Natural killer cell (primary cell): Measurements from ENCODE around the gene SRPX. TPM values are rescaled to one million over a fixed set of nuclear protein-coding genes. Genes with fewer than 3 reads are reported as not detected.

Experiments used
- ATAC-seq, 3 donors: fragments of 150-1000 bp in 2 of 3; fragments of 200-7000 bp in 1 of 3; cut with Tn5 transposase; 1 replicate in 1 of 3; 2 replicates in 2 of 3; pipeline ENCODE4 v1.10.0; 2021; ENCODE audit warnings: mild to moderate bottlenecking in 2 of 3, moderate library complexity in 2 of 3
- DNase-seq, 2 donors: peaks; one replicate each; pipeline versions ENCODE4 v3.0.0 to v3.0.0-alpha.2; 2013 to 2021; ENCODE audit warnings: mixed read lengths in 1 of 2
- H3K27ac ChIP-seq: one replicate; pipeline ENCODE4 v1.5.1; 2013; ENCODE audit warnings: mild to moderate bottlenecking, low read length
- H3K27me3 ChIP-seq: one replicate; pipeline ENCODE4 v1.6.1; 2013; ENCODE audit warnings: low read length; ENCODE audit not compliant: control insufficient read depth, insufficient read depth
- H3K36me3 ChIP-seq: one replicate; pipeline ENCODE4 v1.6.1; 2013; ENCODE audit warnings: low read length; ENCODE audit not compliant: control insufficient read depth, insufficient read depth
- H3K4me1 ChIP-seq: one replicate; pipeline ENCODE4 v1.6.1; 2013; ENCODE audit warnings: low read length; ENCODE audit not compliant: control insufficient read depth, insufficient read depth
- H3K4me3 ChIP-seq: one replicate; pipeline ENCODE4 v1.5.1; 2013; ENCODE audit warnings: low read length
- H3K9me3 ChIP-seq: one replicate; pipeline ENCODE4 v1.6.1; 2013; ENCODE audit warnings: low read length; ENCODE audit not compliant: control insufficient read depth, insufficient read depth
- H3K27ac Mint-ChIP-seq, 2 donors: one replicate each; pipeline ENCODE4 v1.8.0; 2022; ENCODE audit warnings: mild to moderate bottlenecking in 2 of 2, mixed read lengths in 2 of 2, moderate library complexity in 1 of 2
- H3K27me3 Mint-ChIP-seq, 2 donors: one replicate each; pipeline ENCODE4 v1.8.0; 2022; ENCODE audit warnings: low read depth in 2 of 2, mixed read lengths in 2 of 2
- H3K36me3 Mint-ChIP-seq: one replicate; pipeline ENCODE4 v1.8.0; 2022; ENCODE audit warnings: mixed read lengths
- H3K4me1 Mint-ChIP-seq, 2 donors: one replicate each; pipeline ENCODE4 v1.8.0; 2022; ENCODE audit warnings: mixed read lengths in 2 of 2
- H3K4me3 Mint-ChIP-seq: one replicate; pipeline ENCODE4 v1.8.0; 2022; ENCODE audit warnings: mild to moderate bottlenecking, moderate library complexity, mixed read lengths
- H3K9me3 Mint-ChIP-seq, 2 donors: one replicate each; pipeline ENCODE4 v1.8.0; 2022; ENCODE audit warnings: mixed read lengths in 2 of 2
- WGBS: methylation state at CpG from one replicate; pipeline ENCODE4 v1.1.7; 2013; ENCODE audit warnings: missing lambda C conversion rate; ENCODE audit not compliant: insufficient coverage; 5-methylcytosine and 5-hydroxymethylcytosine counted together
- intact Hi-C: fragments of 100-400 bp; cut with micrococcal nuclease; formaldehyde crosslinking; loops from one replicate; pipeline ENCODE4 v1.14.2; 2022
- total RNA-seq, 4 donors: library from RNA; stranded (reverse); fragments of 120-200 nt in 1 of 4; gene quantifications; one replicate each; pipeline versions ENCODE4 v1.2.3 to v1.2.4, GENCODE V29; 2013 to 2022
- TF ChIP-seq, protein P1 (sequence below): fragments of 200-600 bp; IDR thresholded peaks from one replicate; pipeline ENCODE4 v1.8.0; 2022; ENCODE audit warnings: antibody characterized with exemption

SRPX gene
- total RNA-seq, 3 donors from 2014 or later (not counting 1 experiment from before 2014, with no cell fraction given): 0.20 TPM; not detected in 2

DNA sequence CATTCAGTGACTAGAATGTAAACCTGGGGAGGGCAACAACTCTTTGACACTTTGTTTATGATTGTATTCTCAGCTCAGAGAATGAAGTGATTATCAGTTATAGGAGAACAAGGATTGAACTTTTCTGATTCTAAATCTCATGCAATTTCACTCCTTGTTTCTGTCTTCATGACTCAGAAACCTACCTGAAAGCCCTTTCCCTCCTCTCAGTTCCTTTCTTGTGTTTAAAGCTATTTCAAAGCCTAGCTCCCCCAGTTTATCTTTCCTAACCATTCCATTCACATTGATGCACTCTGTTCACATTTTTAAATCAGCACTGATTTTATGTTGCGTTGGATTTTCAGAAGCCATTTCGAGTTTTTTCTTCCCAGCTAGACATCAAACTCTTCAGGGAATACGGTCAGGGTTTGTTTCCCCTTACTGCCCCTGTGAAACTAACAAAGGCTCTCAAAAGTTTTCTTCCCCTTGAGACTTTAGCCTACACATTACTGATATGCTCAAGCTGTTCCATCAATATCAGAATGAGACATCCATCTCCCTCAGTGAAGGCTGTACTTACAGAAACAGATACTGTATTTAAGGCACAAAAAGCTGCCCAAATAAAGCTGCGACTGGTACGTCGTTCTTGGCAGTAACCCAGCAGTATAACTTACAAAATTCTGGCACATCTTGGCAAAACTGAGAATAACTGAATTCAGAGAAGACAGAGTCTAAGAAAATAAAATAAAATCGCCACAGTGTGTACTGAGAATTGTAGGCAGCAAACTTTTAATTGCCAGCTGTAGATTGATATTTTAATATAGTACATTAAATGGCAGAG, 31.0 kb downstream of the SRPX start:
- Histone ChIP-seq H3K4me3 (no peak overlapping the region), H3K4me1 (no peaks in the 10 kb centered on the region), H3K27ac (no peak overlapping the region), H3K9me3 (no peaks in the 10 kb centered on the region), H3K27me3 (no peaks in the 10 kb centered on the region), H3K36me3 (no peaks in the 10 kb centered on the region)
- TF ChIP-seq, protein P1, sequence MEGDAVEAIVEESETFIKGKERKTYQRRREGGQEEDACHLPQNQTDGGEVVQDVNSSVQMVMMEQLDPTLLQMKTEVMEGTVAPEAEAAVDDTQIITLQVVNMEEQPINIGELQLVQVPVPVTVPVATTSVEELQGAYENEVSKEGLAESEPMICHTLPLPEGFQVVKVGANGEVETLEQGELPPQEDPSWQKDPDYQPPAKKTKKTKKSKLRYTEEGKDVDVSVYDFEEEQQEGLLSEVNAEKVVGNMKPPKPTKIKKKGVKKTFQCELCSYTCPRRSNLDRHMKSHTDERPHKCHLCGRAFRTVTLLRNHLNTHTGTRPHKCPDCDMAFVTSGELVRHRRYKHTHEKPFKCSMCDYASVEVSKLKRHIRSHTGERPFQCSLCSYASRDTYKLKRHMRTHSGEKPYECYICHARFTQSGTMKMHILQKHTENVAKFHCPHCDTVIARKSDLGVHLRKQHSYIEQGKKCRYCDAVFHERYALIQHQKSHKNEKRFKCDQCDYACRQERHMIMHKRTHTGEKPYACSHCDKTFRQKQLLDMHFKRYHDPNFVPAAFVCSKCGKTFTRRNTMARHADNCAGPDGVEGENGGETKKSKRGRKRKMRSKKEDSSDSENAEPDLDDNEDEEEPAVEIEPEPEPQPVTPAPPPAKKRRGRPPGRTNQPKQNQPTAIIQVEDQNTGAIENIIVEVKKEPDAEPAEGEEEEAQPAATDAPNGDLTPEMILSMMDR: no peak
- no peaks in the 10 kb centered on the region for H3K4me1 Mint-ChIP-seq
- peaks cover 6 to 36% of the 10 kb centered on the region in 2 donors for H3K27me3 Mint-ChIP-seq
- DNase-seq: no peak
- H3K27ac Mint-ChIP-seq: no peak overlapping the region
- H3K9me3 Mint-ChIP-seq: no peaks in the 10 kb centered on the region
- intact Hi-C loops: no loop called here
- ATAC-seq: no peak
- no peak overlapping the region for H3K4me3 Mint-ChIP-seq
- H3K36me3 Mint-ChIP-seq: no peaks in the 10 kb centered on the region
- WGBS: 84% methylated on average over 6 of the region's 7 CpGs

DNA sequence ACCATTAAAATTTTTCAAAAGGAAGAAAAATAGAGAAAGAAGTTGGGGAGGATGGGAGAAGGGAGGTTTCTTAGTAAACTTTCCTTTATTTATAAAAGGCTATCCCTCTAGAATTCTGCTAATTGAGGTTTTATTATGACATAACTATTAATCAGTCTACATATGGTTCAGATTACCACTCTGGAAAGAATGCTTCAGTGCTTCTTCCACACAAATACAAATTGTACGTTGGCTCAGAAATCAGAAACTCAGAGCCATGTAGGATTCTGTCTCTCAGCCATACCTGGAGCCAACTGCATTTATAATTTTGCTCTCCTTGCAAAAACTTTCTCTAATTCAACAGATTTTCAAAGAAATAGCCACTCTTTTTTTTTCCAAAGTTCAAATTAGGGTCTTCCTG, 37.1 kb downstream of the SRPX start:
- no peaks in the 10 kb centered on the region for H3K36me3 ChIP-seq
- H3K27ac Mint-ChIP-seq: no peak overlapping the region
- 100% methylated on average over 1 of the region's 1 CpG for WGBS
- no peak for ATAC-seq
- H3K27me3 ChIP-seq: no peaks in the 10 kb centered on the region
- H3K36me3 Mint-ChIP-seq: no peaks in the 10 kb centered on the region
- H3K4me1 ChIP-seq: no peaks in the 10 kb centered on the region
- H3K27ac ChIP-seq: no peak overlapping the region
- intact Hi-C loops: no loop called here
- no peak overlapping the region for H3K4me3 ChIP-seq
- no peaks in the 10 kb centered on the region for H3K4me1 Mint-ChIP-seq
- H3K4me3 Mint-ChIP-seq: no peak overlapping the region
- H3K9me3 Mint-ChIP-seq: no peaks in the 10 kb centered on the region
- no peaks in the 10 kb centered on the region for H3K9me3 ChIP-seq
- TF ChIP-seq, protein P1: no peak
- peaks cover 13 to 47% of the 10 kb centered on the region in 2 donors for H3K27me3 Mint-ChIP-seq
- no peak for DNase-seq

DNA sequence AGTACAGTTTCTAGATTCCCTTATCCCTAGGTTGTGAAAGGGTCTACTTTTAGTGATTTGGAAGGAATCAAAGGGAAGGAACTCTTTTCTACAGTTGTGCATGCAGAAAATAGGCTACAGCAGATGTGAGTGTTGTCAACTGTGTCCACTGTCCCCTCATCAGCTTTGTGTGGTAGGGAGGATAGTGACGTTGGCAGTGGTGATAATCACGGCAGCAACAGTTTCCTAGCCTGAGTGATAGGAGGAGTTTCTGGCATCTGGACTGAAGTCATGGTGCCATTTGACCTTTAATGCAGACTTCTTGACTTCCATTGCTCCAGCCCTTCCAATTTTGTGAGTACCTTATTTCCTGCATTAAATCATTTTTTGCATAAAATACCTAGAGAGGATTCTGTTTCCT, 39.3 kb downstream of the SRPX start:
- no peaks in the 10 kb centered on the region for H3K4me1 Mint-ChIP-seq
- H3K9me3 ChIP-seq: no peaks in the 10 kb centered on the region
- H3K36me3 Mint-ChIP-seq: no peaks in the 10 kb centered on the region
- TF ChIP-seq, protein P1: no peak
- H3K27ac ChIP-seq: no peak overlapping the region
- no peak overlapping the region for H3K27ac Mint-ChIP-seq
- no peaks in the 10 kb centered on the region for H3K4me1 ChIP-seq
- H3K27me3 ChIP-seq: no peaks in the 10 kb centered on the region
- no peak overlapping the region for H3K4me3 ChIP-seq
- H3K27me3 Mint-ChIP-seq: peaks cover 9 to 32% of the 10 kb centered on the region in 2 donors
- ATAC-seq (no peak), DNase-seq (no peak)
- H3K4me3 Mint-ChIP-seq: no peak overlapping the region
- no peaks in the 10 kb centered on the region for H3K36me3 ChIP-seq
- no peaks in the 10 kb centered on the region for H3K9me3 Mint-ChIP-seq
- intact Hi-C loops: no loop called here
- 100% methylated on average over 1 of the region's 2 CpGs for WGBS

DNA sequence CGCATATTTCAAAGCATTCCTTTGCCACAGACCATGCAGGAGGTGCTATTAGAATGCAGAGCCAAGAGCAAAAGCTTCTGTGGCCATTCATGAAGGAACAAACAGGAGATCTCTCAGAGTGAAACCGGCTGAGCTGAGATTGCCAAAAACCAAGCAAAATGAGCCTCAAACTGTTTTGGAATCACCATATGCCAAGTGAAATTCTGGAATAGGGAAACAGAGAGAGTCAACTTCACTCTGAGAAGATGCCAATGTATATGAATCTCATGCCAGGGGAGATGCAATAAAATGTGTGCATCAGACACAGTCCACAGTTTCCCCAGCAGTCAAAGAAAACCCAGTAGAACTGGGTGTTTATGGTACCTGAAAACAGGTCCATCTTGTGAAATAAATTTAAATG, 42.3 kb downstream of the SRPX start:
- TF ChIP-seq, protein P1: no peak
- H3K9me3 Mint-ChIP-seq: no peaks in the 10 kb centered on the region
- no peak overlapping the region for H3K27ac ChIP-seq
- peaks cover 10 to 33% of the 10 kb centered on the region in 2 donors for H3K27me3 Mint-ChIP-seq
- H3K9me3 ChIP-seq: no peaks in the 10 kb centered on the region
- H3K27ac Mint-ChIP-seq: no peak overlapping the region
- H3K36me3 Mint-ChIP-seq: no peaks in the 10 kb centered on the region
- H3K4me1 ChIP-seq: no peaks in the 10 kb centered on the region
- WGBS: 78% methylated on average over 2 of the region's 2 CpGs
- no peak for DNase-seq
- no peaks in the 10 kb centered on the region for H3K36me3 ChIP-seq
- H3K27me3 ChIP-seq: no peaks in the 10 kb centered on the region
- H3K4me3 Mint-ChIP-seq: no peak overlapping the region
- no peak for ATAC-seq
- no peak overlapping the region for H3K4me3 ChIP-seq
- H3K4me1 Mint-ChIP-seq: no peaks in the 10 kb centered on the region
- intact Hi-C loops: no loop called here
